CMK (cell line): ENCODE measurements around the gene CRHBP.
"Not testable (repeated sequence)": the region's sequence is repeated elsewhere in the genome, so short reads cannot be mapped to it uniquely, and the experiment has no call there.

ENCODE experiments used
- DNase-seq: peaks from one replicate; pipeline ENCODE4 v3.0.0-alpha.2; 2010; ENCODE audit warnings: low read depth

Gene CRHBP, protein sequence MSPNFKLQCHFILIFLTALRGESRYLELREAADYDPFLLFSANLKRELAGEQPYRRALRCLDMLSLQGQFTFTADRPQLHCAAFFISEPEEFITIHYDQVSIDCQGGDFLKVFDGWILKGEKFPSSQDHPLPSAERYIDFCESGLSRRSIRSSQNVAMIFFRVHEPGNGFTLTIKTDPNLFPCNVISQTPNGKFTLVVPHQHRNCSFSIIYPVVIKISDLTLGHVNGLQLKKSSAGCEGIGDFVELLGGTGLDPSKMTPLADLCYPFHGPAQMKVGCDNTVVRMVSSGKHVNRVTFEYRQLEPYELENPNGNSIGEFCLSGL

DNA sequence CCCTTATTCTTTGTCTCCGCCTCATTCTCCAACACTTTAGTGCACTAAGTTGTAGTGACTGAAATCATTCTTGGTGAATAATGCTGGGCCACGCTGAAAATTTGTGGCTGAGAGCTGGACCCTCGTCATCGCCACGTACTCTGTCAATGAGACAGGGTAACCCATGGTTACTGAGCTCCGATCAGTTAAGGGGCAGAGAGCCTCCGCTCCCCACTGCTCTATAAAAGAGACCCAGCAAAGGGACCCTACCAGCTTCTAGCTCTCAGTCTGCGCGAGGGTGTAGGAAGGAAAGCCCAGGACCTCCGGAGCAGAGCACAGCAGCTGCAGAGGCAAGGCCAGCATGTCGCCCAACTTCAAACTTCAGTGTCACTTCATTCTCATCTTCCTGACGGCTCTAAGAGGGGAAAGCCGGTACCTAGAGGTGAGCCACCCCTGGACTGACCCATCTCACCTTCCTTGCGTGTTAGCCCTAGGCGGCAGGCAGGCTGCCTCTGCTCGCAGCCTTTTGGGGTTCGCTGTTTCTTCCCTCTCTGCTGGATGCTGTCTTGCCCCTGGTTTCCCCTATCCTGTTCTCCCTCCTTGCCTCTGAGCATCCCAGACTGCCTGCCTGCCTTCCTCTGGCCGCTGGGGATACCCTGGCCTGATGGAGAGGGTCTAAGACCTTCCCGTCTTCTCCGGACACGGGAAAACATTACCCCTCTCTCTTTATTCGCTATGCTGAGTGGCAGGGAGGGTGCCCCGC lies at the start of gene CRHBP:
CRHBP (plus strand) TSS at position 251 of the 742 bp plus-strand sequence; CDS start at position 341, 90 bp downstream.
- no peak for DNase-seq

DNA sequence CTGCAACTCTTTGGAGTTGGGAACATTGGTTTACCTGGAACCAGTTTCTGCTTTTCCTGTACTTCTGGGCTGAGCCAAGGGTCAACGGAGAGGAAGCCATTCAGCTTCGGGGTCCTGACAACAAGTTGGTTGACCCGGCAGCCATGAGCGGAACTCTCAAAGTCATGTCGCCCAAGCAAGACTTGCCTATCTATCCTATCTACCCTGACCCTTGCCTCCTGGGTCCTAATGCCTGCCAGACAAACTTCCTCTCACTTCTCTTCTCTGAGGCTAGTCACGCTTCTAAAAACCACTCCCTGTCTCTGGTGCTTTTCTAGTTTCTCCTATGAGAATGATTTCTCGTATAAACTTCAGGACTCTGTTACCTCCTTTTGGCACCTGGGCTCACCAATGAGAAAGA lies 44.7 kb upstream of the CRHBP start:
- DNase-seq: peak; percentile 12

DNA sequence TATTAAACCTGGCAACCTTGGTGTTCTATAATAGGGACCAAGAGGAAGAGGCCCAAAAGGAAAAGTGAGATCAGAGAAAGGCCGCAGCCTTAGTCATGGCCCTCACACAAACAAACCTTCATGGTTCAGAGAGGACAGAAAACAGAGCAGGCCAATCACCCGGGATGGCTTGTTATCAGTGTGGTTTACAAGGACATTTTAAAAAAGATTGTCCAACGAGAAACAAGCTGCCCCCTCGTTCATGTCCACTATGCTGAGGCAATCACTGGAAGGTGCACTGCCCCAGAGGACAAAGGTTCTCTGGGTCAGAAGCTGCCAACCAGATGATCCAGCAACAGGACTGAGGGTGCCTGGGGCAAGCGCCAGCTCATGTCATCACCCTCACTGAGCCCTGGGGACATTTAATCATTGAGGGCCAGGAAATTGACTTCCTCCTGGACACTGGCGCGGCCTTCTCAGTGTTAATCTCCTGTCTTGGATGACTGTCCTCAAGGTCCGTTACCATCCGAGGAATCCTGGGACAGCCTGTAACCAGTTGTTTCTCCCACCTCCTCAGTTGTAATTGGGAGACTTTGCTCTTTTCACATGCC lies 42.4 kb upstream of the CRHBP start:
- DNase-seq: not testable (repeated sequence)

DNA sequence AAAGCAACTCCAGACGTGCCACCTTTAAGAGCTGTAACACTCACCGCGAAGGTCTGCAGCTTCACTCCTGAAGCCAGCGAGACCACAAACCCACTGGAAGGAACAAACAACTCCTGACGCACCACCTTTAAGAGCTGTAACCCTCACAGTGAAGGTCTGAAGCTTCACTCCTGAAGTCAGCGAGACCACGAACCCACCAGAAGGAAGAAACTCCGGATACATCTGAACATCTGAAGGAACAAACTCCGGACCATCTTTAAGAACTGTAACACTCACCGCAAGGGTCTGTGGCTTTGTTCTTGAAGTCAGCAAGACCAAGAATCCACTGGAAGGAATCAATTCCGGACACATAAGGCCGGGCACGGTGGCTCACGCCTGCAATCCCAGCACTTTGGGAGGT lies 38.2 kb upstream of the CRHBP start:
- not testable (repeated sequence) for DNase-seq

DNA sequence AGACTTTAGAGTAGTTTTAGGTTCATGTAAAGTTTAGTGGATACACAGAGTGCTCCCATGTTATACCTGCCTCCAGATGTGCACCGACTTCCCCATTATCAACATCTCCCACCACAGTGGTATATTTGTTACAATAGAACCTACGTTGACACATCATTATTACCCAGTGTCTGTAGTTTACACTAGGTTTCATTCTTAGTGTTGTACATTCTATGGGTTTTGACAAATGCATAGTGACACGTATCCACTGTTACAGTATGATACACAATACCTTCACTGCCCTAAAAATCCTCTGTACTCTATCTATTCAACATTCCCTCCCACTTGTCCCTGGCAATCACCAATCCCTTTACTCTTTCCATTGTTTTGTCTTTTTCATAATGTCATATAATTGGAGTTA lies 34.3 kb upstream of the CRHBP start:
- DNase-seq: no peak

DNA sequence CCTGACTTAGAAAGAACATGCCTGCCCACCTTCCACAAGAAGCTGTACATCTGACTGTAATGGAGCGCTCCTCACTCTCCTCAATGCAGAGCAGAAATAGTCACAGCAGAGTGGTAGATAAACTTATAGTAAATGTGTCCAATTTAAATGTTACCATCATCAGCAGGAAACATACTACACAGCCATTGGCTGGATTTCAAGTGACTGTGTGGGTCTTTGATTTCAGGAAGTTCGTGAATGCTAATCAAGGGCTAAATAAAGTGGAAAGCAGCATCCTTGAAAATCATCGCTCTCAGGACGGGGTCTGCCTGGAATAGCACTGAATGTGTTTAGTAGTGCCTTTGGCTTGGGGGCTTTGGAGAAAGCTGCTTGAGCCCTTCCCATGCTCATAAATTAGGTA lies 32.4 kb upstream of the CRHBP start:
- DNase-seq: no peak

DNA sequence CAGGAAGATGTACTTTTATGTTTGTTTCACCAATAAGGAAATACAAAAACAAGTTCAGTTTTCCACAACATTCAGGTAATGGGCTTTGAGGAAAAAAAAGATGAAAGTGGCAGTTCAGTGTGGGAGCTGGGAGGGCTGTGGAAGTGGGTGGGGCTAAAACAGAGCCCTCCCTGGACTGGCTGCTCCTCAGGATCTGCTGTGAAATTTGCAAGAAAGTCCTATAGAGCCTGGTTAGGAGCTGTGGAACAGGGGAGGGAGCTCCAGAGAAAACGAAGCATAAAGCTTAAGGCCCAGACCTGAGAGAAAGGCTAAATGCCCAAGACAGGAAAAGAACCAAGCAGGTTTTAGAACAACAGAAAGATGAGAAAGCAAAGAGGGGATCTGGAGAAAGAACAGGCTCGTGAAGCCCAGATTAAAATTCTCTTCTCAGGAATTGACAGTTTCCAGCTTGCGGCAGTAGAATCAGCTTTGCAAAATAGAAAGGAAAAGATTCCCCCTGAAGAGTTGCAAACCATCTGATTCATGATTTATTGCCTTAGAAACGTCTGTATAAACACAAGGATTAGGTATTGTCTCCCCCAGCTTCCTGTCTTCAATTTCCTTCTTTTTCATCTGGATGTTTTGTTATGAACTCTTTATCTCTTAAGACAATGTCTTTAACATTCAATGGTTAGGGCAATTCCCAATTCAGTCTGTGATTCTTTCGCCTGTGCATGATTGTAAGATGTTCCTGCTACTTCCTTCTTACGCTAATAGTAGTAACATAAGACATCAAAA lies 26.3 kb upstream of the CRHBP start:
- DNase-seq: no peak

DNA sequence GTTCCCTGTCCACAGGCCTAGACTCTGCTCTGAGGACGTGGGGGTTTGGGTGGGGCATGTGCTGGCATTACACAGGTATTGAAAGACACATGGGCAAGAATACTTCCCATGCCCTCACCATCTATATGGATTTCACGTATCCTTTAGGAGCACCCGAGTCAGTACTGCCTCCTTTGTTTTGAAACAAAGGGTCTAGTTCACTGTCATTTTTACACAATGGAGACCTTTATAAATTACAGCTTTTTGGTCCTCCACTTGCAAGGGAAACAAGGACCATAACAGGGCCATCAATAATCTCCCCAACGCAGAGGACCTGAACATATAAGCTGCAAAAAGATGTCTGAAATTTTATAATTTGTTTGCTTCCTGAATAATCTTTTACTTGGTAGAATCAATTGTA lies 24.9 kb upstream of the CRHBP start:
- DNase-seq: no peak

DNA sequence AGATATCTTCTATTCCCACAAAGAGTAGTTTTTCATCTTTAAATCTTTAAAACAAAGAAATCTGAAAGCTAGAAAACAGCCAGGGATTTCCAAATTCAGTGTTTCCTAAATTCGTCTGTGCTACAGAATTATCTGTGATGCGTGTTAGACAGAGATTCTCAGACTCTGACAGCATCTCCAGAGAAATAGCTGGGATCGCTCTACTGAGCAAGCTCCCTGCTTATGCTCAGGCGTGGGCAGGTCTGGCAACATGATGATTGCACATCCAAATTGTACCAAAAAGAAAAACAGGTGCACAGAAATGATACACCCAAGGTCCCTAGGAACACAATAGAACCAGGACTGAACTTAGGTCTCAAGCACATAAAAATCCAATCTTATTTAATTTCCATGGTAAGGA lies 22.8 kb upstream of the CRHBP start:
- no peak for DNase-seq

DNA sequence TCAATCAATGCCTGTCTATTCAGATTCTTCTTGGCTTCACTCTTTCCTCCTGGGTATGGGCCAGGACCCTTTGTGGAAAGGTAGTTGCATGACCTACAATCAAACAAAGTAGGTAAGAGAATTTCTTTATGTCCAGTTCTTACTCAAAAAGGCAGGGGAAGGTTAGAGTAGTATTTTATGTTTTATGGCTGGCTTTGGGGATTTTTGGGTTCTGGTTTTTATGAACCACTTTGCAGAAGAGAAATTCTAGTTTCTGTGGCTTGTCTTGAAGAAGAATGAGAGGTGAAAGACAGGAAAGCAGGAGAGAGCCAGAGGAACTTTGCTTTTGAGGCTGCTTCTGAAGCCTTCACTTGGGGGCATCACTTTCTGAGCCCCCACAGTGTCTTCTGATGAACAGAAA lies 14.7 kb upstream of the CRHBP start:
- DNase-seq: no peak

DNA sequence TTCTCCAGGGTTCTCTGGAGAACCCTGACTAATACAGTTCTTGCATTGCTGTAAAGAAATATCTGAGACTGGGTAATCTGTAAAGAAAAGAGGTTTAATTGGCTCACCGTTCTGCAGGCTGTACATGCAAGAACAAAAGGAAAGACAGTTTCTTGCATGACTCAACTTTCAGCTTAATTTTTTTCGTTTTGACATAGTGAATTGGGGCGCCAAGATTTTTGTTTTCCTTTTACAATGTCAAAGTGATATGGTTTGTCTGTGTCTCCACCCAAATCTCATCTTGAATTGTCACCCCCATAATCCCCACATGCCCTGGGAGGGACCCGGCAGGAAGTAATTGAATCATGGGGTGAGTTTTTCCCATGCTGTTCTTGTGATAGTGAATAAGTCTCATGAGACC lies 11.8 kb upstream of the CRHBP start:
- DNase-seq: no peak

DNA sequence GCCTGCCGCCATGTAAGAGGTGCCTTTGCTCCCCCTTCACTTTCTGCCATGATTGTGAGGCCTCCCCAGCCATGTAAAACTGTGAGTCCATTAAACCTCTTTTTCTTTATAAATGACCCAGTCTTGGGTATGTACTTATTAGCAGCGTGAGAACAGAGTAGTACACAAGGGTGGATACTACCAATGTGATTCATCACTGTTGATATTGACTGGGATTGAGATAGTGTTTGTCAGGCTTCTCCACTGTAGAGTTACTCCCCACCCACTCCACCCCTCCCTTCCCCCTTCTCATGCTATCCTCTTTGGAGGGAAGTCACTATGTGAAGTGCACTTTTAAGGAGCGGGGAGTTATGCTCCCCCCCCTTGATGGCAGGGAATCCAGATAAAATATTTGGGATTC lies 11.4 kb upstream of the CRHBP start:
- DNase-seq: no peak

DNA sequence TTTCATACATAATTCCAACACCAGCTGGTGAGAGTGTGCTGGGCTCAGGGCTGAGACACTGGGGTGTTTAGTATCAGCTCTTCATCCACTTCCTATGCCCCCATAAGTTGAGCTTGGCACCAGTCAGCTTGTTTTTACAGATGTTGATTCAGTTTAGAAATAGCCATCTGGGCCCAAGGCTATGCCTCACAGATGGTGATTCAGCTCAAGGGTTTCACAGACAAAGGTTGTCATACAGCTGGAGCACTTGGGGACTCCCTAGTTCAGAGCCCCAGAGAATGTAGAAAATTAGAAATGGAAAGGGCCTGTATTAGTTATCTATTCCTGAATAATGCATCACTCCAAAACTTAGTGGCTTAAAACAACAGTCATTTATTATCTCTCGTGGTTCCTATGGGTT lies 10.3 kb upstream of the CRHBP start:
- DNase-seq: no peak

DNA sequence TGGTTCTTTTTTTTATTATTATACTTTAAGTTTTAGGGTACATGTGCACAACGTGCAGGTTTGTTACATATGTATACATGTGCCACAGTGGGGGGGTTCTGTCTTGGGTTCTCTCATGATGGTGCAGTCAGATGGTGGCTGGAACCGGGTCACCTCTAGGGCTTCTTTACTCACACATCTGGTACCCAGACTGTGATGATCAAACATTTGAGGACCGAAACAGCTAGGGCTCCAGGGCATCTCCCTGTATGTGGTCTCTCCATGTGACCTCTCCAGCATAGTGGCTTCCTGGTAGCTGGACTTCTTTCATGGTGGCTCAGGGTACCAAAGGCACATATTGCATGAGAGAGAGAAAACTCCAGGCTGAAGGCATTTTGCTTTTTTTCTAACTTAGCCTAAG lies 9.8 kb upstream of the CRHBP start:
- DNase-seq: no peak

DNA sequence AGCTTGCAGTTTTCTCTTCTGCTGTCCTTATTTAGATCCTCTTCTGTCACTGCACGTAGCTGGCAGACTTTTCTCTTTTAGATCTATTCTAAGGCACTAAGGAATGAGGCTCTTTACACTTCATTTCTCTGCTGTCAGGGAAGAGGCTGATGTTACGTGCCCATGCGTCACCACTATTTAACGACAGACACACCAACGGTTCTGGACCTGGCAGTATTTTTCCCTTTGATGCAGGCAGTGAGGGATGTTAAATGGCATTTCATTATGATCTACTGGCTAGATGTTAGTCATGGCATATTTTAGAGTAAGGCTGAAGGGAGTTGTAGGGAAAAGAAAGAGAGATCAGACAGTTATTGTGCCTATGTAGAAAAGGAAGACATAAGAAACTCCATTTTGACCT lies 8.2 kb upstream of the CRHBP start:
- DNase-seq: no peak

DNA sequence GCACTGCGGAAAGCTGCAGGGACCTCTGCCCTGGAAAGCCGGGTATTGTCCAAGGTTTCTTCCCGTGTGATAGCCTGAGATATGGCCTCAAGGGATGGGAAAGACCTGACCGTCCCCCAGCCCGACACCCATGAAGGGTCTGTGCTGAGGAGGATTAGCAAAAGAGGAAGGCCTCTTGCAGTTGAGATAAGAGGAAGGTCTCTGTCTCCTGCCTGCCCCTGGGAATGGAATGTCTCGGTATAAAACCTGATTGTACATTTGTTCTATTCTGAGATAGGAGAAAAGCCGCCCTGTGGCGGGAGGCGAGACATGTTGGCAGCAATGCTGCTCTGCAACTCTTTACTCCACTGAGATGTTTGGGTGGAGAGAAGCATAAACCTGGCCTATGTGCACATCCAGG lies 7.6 kb upstream of the CRHBP start:
- DNase-seq: not testable (repeated sequence)

DNA sequence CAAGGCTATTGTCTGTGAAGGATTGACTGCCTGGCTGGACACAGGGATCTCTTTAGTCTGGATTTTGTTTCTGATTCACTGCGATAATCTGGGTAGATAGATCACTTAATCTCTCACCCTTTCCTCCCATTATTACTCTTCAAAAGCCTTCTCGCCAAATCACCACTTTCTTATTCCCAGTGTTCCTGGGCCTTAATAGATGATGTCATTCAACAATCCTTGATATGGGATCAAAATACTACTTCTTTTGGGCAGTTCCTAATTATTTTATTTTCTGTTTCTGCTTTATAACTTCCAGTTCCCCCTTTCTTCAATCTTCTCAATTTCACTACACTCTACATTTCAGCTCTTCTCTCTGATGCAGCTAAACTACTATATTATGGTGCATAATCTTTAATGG lies 6.8 kb upstream of the CRHBP start:
- DNase-seq: no peak

DNA sequence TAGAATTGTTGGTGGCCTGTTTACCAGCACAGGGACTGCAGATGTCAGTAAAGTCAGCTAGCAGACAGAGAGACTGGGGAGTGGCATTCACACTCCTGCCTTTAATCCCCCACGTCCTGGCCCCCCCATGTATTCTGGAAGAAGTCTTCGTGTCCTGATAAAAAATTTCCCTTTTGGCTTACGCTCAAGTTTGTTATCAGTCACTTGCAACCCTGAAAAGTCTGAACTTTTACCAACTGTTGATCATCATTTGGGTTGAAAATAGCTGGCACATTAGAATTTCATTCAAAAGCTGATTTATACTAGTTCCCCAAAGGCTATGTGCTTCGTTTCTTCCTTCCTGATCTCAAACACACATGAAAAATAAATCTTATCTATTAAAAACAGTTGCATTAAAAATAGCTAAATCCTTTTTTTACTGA lies 5.8 kb upstream of the CRHBP start:
- peak; percentile 71 for DNase-seq

DNA sequence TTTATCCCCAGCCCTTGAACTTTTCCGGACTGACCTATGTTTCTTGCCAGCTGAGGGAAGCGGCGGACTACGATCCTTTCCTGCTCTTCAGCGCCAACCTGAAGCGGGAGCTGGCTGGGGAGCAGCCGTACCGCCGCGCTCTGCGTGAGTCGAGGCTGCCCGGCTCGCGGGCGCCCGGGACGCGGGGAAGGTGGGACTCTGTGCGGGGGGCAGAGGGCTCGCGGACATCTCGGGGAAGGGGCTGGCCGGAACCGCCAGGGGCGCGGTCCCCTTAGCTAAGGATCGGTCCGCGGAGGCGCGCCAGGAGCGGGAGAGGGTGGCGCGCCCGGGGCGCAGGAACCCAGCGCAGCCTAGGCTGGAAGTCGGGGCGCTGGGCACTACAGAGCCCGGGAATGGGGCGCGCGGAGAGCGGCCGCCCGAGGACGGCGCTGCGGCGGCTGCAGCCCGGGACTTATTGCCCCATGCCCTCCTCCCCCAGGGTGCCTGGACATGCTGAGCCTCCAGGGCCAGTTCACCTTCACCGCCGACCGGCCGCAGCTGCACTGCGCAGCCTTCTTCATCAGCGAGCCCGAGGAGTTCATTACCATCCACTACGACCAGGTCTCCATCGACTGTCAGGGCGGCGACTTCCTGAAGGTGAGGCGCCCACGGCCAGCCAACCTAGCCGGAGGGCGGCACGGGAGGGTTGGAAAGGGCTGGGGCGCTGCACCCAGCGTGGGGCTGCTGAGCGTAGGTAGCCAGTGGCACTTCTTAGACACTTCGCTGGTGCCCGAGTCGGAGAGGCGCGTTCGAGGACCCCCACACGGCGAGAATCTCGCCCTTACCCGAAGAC lies 922 bp downstream of the CRHBP start:
- DNase-seq: no peak

DNA sequence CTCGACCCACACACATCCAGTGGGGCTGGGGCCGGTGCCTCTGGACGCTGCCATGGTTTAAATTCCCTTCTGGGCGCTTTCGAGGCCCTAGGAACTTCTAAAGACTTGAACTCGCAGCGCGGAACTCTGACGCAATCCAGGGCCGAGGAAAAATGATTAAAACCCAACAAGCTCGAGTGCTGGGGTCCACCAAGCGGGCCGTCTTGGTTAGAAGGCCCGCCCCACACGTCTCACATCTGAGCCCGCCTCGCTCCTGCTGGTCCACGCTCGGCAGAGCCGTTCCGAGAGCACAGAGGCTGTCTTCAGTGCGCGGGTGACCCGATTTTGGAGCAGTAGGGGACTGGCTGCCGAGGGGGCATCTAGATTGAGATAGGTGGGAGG lies 1.5 kb downstream of the CRHBP start:
- no peak for DNase-seq

DNA sequence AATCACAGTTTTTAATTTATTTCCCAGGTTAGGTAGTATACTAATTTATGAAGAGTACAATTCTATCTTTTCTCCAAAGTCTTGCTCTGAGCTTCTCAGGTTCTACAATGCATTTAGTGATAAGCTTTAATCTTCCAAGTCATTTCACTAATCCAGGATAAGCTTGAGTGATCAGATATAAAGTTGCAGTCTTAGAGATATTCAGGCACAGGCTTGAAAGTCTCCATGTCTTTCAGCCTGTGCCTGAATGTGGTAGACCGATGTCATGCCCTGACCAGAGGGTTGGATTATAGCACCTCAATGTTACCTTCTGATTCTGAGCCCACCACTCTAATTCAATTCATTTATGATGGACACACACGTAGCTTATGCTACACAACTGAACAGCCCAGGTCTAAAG lies 3.2 kb downstream of the CRHBP start:
- DNase-seq: no peak
